GM21786 (cell line): ENCODE data around the gene CCDC6.
"Not testable (repeated sequence)": the region's sequence is repeated elsewhere in the genome, so short reads cannot be mapped to it uniquely, and the experiment has no call there.

Experiments used
- ATAC-seq: cut with Tn5 transposase; IDR thresholded peaks from one replicate; pipeline ENCODE4 v1.9.1; 2021; ENCODE audit not compliant: unreplicated experiment

The CCDC6 gene

DNA sequence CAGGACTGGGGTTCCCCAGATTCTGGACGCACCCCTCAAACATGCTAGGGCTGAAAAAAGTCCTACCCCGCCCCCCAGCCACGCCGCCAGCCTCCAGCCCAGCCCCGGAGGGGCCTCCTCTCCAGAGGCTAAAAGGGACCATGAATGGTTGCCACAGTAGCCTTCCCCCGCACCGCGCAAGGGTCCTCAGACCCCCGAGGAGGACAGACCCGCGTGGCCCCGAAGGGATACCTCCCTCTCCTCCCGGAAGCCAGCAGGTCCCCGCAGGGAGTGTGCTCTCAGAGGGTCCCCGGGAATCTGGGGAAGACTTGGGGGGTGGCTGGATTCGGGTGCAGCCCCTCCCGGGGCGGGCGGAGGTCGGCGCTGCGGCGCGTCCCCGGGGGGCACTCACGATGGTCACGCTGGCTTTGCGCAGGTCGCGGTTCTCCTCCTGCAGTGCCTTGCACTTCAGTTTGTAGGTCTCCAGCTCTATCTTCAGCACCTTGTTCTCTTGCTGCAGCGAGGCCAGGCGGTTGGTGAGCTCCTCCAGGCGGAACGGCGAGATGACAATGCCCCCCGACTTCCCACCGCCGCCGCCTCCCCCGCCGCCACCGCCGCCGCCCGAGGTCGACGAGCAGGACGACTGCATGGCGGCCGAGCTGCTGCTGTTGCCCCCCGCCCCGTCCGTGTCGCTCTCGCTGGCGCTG, 482 bp downstream of the CCDC6 start:
- ATAC-seq = no peak

DNA sequence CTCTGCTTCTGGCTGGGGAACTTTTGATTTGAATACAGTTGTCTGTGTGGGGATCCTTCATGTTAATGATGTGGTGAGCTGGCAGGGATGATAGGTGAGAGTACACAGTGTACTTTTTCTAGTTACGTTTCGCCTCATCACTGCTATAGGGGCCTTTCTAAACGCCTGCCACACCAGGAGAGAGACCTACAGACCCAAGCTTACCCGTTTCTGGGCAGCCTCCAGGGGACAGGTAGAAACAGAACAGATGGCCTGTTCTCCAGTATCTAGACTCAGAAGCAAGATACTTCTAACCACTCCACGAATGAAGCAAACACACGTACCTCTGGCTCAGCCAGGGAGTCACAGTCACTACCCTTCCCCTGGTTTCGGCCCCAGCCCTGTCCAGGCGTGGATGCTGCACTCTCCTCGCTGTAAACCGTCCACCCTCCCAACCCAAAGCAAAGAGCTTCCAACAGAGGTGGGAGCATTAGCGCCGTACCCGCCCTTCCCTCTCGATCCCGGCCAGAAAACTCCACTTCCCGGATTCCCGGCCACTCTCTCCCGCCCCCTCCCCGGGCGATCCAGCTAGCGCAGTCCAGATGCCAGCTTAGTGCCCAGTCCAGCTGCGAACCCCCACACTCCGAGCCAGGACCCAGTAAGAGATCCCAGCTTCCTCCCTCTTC, 1.2 kb downstream of the CCDC6 start:
- ATAC-seq = peak; percentile 46

DNA sequence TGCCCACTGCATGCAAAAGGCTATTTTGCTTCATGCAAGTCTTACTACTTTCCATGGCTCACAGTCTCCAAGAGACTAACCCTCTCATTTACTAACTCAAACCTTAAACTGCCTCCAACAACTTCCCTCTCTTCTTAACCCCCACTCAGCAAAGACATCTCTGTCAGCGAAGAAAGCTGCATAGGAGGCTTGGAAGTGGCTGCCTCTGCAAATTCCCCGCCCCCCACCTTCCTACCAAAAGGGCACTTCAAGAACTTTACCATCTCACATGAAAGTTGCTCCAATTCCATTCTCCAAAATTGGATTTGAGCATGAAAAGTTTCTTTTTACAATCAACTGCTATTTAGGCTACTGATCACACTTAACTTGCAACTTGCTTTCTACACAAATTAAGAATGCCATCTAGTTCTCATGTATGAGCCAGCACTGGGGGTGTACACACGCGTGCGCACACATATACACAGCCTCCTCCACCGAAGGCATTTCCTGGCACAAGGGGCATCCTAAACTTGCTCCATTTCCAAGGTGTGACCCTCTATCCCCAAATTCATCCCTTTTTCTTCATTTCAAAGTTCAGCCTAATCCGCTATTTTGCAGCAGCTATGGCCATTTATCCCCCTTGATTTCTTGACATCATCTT, 1.8 kb downstream of the CCDC6 start:
- ATAC-seq = no peak

DNA sequence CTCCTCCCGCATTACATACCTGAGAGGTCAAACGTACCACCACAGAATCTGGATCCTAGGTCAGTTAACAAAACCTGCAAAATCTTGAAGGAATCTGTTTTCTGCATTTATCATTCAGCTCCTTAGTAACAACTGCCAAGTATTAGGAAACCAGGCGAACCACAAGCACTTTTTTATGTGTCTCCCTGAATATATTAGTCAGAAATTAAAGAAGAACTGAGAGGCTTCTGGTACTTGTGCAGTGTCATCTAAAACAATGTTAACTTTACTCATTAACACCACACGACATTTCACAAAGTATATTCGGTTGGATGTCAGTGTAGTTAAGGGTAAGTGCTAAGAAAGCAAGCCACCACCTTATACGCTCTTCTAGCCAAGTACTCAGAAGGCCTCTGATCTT, 2.5 kb downstream of the CCDC6 start:
- ATAC-seq = no peak

DNA sequence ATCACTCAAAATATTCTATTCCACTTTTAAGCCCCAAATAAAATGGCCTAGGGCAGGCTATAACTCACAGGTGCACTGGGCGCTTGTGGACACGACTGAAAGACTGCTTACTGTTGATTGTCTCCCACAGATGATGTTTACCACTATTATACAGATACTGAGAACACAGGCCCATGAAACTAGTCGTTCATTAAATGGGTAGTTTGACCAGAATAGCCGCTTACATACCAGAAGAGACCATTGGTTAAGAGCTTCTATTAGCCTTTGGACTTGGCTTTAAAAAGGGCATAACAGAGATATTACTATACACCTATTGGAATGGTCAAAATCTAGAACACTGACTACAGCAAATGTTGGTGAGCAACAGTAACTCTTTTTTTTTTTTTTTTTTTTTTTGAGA, 4.3 kb downstream of the CCDC6 start:
- no peak for ATAC-seq

DNA sequence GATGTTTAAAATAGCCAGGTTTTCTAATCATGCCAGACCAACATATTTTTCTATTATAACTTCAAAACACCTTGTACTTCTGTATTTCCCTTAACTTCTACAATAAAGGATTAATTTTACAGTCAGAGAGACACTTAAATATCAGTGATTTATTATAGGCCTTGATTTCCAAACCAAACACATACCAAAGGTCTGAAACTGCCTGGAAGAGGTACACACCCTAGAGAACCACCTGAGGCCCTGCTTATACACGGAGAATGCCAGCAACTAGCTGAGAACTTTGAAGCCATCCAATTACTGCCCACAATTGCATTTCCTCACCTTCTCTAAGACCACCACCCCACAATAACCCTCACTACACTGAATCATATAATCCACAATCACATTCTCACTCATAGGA, 4.9 kb downstream of the CCDC6 start:
- ATAC-seq = no peak

DNA sequence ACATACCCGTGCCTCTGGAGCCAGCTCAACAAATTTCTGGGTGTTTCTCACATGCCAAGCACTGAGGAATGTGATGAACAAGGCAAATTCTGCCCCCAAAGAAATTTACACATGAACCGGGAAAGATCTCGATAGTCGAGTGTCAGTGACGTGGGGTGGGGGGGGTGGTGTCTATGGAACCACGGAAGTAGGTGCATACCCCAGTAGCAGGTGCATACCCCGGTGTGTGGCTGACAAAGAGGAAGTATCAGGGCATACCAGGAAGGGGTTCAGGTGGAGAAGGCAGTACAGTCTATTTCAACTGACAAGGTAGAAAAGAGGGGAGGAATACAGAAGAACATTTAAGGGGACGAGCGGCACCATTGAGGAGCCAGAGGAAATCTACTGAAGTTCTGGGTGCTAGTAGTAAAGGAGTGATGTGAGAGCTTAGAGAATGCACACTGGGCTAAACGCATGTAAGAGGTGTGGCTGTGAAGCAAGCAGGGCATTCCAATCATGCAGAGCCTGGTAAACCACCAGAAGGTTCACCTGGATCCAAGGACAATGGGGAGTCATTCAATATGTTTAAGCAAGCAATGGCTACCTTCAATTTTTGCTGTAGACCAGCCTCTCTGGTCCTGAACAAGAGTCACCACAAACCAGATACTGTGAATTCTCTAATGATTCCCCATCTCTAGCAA, 6.2 kb downstream of the CCDC6 start:
- ATAC-seq = no peak

DNA sequence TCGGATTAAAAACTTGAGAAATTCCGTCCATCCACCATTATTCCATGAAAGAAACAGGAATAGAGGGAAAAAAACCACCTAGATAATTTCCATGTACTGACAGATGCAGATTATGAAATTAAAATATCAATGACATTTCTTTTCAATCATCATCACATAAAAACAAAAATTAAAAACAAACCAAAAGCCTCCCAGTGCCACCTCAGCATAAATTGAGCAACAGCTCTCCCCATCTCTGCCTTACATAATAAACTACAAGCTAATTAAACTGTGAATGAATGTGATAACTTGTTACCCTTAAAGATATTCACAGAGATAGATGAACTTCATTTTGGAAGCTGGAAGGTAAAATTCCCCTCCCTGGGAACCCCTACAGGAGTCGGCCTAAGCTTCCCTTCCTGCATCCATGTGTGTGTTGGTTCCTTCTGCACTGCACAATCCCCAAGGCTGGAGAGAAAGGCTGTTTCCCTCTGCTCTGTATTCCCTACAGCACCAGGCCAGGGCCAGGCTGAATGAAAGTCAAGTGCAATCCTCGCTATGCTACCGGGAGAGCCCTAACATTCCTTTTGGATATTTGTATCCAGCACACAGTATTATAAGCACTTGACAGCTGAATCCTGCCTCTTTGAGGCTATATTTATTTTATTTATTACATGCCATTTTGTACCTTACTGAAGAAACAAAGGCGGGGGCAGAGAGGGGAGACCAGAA, 8.1 kb downstream of the CCDC6 start:
- ATAC-seq = no peak

DNA sequence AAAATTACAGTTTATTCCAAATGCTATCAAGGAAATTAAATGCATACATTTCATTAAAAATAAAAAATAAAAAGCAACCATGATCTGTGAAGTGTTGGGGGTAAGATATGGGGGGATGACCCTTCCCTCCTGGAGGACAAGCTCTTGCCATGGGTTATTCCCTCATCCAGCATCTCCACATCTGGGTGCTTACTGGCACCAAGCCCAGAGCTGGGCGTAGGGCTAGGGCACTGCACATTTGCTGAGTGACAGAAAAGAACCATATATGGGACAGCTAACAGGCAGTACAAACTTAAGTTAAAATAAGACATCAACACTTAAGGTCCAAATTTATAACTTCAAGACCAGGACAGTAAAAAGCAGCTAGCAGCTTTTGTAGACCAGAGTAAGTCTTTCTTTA, 10.2 kb downstream of the CCDC6 start:
- no peak for ATAC-seq

DNA sequence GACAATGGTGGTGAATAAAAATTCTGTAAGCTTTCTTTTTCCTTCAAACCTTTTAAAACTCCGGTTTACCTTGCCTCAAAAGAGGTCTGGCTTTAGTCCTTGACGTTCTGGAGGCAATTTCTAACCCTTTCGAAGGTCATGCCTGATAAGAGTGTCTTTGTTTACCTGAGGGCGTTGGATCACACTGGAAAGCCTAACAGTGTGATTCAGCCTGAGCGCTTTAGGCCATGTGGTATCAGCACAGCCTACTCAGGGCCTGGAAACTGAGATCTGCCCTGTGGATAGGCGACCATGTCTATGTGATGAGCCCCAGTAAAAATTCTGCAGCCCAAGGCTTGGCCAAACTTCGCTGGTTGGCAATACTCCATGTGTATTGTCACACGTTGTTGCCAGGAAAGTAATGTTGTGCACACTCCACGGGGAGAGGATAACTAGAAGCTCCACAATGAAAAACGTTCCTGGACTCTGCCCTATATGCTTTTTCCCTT, 10.7 kb downstream of the CCDC6 start:
- no peak for ATAC-seq

DNA sequence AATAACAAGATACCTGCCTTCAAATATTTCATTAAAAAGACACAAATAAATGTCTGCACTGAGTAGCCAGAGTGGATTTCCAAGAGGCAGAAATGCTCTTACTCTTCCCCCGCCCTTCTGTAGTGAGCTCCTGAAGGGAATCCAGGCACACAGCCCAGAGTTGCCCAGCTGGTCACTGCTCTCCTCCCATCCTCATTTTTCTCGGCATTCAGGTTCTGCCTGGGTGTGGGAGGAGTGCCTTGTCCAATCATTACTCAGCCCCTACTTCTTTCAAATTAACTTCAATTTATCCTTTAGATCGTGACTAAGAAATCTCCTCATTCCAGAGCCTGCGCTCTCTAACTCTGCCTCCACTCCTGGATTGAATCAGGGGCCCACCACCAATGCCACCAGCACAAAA, 12.2 kb downstream of the CCDC6 start:
- ATAC-seq = no peak

DNA sequence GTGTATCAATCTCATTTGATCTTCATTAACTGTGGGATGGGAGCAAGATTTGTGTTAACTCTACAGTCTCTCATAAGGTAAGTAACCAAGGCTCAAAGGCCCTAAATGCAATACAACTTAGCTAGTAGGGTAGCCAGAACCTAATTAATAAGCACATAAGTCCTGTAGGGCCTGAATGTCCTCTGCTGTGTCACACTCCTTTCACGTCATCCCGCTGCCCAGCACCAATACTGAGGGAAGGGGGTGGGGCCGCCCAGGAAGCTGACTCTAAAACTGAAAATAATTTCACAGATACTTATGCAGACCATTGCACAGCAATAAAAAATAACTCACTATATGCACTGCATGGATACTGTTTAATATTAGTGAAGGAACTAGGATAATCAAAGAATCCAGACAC, 13.7 kb downstream of the CCDC6 start:
- ATAC-seq = no peak

DNA sequence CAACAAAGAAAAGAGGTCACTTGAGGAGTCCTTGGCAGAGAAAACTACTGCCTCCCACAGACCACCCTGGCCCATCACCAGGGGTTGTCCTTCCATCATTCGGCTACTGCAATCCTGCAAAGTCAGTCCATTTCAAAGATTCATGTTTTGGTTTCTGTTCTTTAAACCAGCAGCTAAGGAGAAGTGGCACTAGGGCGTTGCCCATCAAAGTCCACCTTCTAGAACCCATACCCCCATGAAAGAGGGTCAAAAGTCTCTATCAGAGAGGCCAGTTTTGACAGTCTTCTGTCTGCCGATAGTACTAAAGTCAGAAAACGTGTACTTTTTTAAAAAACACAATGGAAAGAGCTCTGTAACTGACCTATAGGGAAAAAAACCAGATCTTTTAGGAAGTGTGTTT, 14.4 kb downstream of the CCDC6 start:
- no peak for ATAC-seq

DNA sequence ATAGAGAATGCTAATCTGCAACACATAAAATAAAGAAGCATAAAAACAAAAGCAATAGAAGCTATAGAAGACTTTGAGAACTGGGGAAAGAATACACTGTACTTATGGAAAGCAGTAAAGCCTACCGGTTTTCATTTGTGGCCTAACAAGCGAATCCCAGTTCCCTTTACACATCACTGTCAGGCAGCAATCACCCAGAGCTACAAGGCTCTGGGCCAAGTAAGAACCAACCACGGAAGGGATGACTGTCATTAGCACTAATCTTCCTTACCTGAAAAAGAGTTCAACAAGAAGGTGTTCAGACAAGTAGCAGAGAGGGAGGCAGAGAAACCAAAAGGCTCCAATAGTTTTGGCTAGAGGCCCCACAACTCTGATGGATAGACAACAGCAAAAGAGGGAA, 15.0 kb downstream of the CCDC6 start:
- ATAC-seq = peak; percentile 44

DNA sequence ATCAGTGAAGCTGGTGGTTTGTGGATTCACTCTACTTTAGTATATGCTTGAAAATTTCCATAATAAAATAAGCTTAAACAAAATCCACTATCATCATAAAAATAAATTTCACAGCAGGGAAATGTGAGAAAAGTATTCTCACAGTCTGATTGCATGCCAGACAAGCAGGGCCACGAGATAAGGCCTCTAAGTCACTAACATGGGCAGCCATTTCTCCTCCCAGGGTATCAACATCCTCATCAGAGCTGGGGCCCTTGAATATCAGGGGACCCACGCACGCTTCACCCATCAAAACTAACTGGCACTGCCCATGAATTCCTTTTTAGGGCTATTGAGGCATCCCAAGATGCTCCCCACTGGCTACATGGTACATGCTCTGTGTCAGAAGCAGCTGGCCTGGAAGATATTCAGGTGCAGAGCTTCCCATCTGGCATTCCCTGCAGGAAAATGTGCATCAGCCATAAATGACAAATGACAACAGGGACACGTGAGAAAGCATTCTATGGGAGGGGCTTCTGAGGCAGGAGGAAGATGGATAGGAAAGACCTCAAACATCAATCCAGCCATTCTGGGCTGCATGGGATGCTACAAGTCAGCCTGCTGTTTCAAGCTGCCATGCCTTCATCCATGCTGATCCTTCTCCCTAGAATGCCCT, 17.4 kb downstream of the CCDC6 start:
- no peak for ATAC-seq

DNA sequence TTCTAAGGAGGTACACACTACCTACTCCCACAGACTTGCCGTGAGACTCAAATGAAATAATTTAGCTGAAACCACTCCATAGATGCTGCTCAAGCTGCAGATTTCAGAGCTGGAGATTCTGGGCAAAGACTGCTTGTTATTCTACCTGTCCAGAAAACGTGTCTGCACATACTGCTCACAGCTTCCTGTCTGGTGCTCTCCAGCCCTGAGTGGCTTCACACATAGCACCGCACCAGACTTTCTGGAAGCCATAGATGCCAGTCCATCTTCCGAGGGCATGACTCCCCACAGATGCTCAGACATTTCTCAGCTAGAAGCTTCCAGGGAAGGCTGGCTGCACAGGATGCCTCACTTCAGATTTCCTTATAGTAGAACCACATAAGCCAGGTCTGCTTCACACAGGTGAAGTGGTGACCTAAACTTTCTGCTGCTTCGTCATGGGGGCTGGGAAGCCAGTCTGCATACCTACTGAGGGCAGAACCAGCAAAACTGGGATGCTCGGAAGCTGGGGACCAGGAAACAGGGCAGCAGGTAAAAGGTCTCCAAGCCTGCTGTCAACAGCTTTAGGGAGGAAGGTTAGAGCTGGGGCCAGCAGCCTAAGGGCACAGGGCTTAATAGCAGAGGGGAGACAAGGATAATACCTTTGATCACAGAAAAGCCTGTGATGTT, 18.2 kb downstream of the CCDC6 start:
- ATAC-seq = no peak

DNA sequence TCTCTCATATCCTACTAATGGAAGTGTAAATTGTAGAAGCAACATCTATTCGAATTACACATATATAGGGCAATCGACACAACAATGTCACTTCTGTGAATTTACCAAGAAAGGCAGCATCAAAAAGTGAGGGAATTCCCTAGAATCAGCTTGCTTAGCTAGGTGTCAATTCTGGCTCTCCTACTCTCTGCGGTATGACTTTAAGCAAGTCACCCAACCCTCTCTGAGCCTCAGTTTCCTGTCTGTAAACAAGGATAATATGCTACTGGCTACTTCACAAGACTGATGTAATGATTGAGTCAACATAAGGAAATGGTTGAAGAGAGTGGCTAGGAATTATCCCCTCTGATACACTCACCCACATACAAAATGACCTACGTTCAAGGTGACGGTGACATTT, 19.4 kb downstream of the CCDC6 start:
- ATAC-seq = no peak

DNA sequence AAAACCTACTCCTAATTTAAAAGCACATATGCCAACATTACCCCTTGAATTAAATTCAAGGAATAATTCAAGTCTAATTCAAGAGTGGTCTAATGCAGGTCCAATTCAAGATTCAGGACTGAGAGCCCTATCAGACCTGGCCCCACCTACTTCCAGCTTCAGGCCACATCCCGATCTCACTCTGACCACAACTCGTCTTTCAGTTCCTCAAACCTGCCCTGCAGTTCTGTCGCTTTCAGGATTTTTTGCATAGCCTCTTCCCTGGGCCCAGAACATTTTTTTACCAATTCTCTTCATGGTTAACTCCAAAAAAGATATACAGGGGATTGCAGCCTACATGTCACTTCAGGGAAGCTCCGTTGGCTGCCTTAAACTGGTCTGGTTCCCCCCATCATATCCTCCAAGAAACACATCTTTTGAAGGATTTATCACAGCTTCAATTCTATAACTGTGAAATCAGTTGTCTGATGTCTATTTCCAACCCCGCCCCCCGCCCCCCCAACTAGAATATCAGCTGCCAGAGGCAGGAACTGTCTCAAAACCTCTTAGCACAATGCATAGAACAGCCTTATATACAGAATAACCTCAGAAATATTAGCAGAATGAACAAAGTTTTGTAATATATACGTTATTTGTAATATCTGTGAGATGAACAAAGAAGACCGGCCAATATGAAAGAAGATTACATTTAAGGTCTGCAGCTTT, 20.8 kb downstream of the CCDC6 start:
- peak; percentile 87 for ATAC-seq

DNA sequence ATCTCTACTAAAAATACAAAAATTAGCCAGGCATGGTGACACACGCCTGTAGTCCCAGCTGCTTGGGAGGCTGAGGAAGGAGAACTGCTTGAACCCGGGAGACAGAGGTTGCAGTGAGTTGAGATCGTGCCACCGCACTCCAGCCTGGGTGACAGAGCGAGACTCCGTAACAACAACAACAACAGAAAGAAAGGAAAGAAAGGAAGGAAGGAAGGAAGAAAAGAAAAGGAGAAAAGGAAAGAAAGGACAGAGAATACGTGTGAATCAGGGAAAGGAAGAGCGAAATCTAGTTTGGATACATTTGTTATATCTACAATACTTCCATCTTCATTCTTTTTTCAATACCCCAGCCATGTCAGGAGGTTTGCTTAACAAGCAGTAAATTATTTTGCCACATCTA, 21.5 kb downstream of the CCDC6 start:
- ATAC-seq = not testable (repeated sequence)
